K562 (cell line): ENCODE data around the gene LEPROT. TPM values are rescaled to one million over a fixed set of nuclear protein-coding genes. Genes with fewer than 3 reads are reported as not detected.

ENCODE experiments used
- CHD1 ChIP-seq: fragments of 200-600 bp; sonication (generic); IDR thresholded peaks from one replicate; pipeline ENCODE4 v1.6.1; 2012; ENCODE audit warnings: mild to moderate bottlenecking, moderate library complexity, low read length, inconsistent platforms
- FOXM1 ChIP-seq, 2 experiments: fragments of 450-650 bp in 1 of 2; sonication (generic) in 1 of 2; formaldehyde crosslinking in 1 of 2; IDR thresholded peaks; 2 replicates each; pipeline versions ENCODE4 v1.6.1 to v1.9.0; 2017 to 2022; ENCODE audit warnings: low read depth in 2 of 2, mild to moderate bottlenecking in 2 of 2, missing genetic modification reagents in 1 of 2, moderate library complexity in 1 of 2
- LCOR ChIP-seq: sonication (generic); formaldehyde crosslinking; IDR thresholded peaks from 2 replicates; pipeline ENCODE4 v1.8.0; 2022; ENCODE audit warnings: mild to moderate bottlenecking, missing genetic modification reagents
- SMARCC2 ChIP-seq: fragments of 450-650 bp; IDR thresholded peaks from 2 replicates; pipeline ENCODE4 v1.6.1; 2017; ENCODE audit warnings: antibody characterized with exemption, moderate library complexity, mild to moderate bottlenecking, low read depth
- SPI1 ChIP-seq: IDR thresholded peaks from 2 replicates; pipeline ENCODE4 v1.6.1; 2011; ENCODE audit warnings: low read depth, low read length, control low read depth, borderline replicate concordance
- TBP ChIP-seq: optimal IDR thresholded peaks from 2 replicates; pipeline ENCODE3; 2011; ENCODE audit warnings: low read depth, low read length, improper control_type of control experiment
- ZNF354B ChIP-seq: fragments of 250-450 bp; sonication (Bioruptor Pico); IDR thresholded peaks from 2 replicates; pipeline ENCODE4 v1.4.0; 2020
- ZNF766 ChIP-seq: fragments of 200-800 bp; sonication (Bioruptor generic); conservative IDR thresholded peaks from 2 replicates; pipeline ENCODE4 v1.6.1; 2016; ENCODE audit warnings: missing genetic modification characterization, missing compliant biosample characterization
- polyA plus RNA-seq, 8 experiments: library from polyadenylated mRNA; depleted of rRNA in 4 of 8; stranded (reverse) in 5 of 8; unstranded in 3 of 8; fragments of >200 nt; fragmentation: Nextera tagmentation in 2 of 8; fragmentation: Illumina TruSeq in 1 of 8; extraction: Ambion mirVana in 2 of 8; extraction: Trizol in 1 of 8; gene quantifications; 2 replicates each; pipeline versions ENCODE4 v1.2.1 to v1.2.3, GENCODE V29; 2011 to 2014; ENCODE audit warnings: inconsistent platforms in 1 of 8, missing spikeins in 1 of 8
- total RNA-seq, 7 experiments: library from RNA; depleted of rRNA in 6 of 7; stranded (reverse); fragments of >200 nt in 6 of 7; fragmentation: Illumina TruSeq in 2 of 7; extraction: Trizol in 2 of 7; gene quantifications; 2 replicates each; pipeline versions ENCODE4 v1.2.1 to v1.2.3, GENCODE V29; 2011 to 2021; ENCODE audit warnings: low replicate concordance in 1 of 7
- TF ChIP-seq, protein P1 (sequence below), 2 experiments: fragments of 450-650 bp; conservative IDR thresholded peaks; 2 replicates each; pipeline ENCODE4 v1.6.1; 2017; ENCODE audit warnings: mild to moderate bottlenecking in 2 of 2, moderate library complexity in 2 of 2

LEPROT gene
- total and polyA plus RNA-seq, 9 of the 15 experiments (the other 6 are each of a cell fraction or from before 2014, with no cell fraction given): 28.1 to 97.5 (median 45.8) TPM

DNA sequence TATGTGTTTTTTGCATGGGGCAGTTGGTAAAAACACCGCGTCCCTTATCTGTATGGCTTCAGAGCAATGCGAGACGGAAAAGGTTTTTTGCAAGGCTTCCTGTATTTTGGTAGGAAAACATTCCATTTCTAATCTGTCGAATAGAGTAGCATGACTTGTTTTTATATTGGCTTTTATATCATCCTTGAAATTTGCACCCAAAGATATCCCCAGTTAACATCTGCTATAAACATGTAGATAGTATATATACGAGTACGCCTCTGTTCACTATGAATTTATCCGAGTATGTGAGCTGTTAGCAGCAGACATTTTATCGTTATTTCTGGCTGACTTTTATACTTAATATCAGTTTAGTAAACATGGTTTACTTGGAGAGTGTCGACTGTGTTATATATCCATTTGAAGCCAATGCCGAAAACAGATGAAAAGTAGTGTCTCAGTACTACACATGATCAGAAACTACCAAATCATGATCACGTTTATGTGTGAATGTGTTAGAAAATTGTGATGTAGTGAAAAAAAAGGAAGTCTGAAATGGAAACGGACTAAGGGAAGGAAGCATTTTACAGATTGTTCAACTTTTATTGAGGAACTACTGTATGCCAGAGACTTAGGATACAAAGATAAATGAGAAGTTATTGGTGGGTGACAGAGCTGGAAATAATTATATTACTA lies 1.0 kb downstream of the LEPROT start (continued):
- TF ChIP-seq, protein P1, sequence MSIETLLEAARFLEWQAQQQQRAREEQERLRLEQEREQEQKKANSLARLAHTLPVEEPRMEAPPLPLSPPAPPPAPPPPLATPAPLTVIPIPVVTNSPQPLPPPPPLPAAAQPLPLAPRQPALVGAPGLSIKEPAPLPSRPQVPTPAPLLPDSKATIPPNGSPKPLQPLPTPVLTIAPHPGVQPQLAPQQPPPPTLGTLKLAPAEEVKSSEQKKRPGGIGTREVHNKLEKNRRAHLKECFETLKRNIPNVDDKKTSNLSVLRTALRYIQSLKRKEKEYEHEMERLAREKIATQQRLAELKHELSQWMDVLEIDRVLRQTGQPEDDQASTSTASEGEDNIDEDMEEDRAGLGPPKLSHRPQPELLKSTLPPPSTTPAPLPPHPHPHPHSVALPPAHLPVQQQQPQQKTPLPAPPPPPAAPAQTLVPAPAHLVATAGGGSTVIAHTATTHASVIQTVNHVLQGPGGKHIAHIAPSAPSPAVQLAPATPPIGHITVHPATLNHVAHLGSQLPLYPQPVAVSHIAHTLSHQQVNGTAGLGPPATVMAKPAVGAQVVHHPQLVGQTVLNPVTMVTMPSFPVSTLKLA (conservative IDR thresholded peaks at IDR 0.05): peak in 1 of 2 experiments; percentile 24; a peak in 1 of 4 replicates
- no peak for TF ChIP-seq ZNF354B (CRISPR knock-in tag)
- peak; percentile 5 for TF ChIP-seq CHD1
- TF ChIP-seq SPI1: peak; percentile 66; the same call in 1 of the 2 replicates
- 0 out of 2 replicates have a peak, but pooled peaks have one; percentile 36 for TF ChIP-seq ZNF766
- no peak for TF ChIP-seq FOXM1 (IDR thresholded peaks at IDR 0.05; ENCODE audit: low read depth)
- TF ChIP-seq FOXM1 (CRISPR knock-in tag; IDR thresholded peaks at IDR 0.05; ENCODE audit: low read depth): no peak
- TF ChIP-seq SMARCC2: 0 out of 2 replicates have a peak, but pooled peaks have one; percentile 38
- TF ChIP-seq LCOR (CRISPR knock-in tag): 0 out of 2 replicates have a peak, but pooled peaks have one; percentile 4
- peak; percentile 24 for TF ChIP-seq TBP
